Measurements from ENCODE around the gene DEFB132.

Gene DEFB132

DNA sequence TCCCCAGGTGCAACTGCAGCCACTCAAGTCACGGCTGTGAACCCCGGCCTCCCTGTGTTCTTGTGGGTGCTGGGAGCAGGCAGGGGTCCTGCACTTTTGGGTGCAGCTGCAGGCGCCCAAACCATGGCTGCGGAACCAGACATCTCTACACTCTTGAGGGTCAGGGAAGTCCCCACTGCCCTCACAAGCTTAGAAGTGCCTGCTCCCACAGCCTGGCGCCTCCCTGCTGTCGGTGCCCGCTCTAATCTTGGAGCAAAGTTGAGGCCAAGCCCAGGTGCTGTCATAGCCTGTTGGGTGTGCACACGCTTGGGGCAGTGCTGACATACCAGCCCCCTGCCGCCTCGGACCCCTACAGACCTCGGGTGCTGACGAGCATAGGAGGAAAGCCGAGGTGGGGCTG, 6.2 kb downstream of the DEFB132 start:
- no peak for DNase-seq

DNA sequence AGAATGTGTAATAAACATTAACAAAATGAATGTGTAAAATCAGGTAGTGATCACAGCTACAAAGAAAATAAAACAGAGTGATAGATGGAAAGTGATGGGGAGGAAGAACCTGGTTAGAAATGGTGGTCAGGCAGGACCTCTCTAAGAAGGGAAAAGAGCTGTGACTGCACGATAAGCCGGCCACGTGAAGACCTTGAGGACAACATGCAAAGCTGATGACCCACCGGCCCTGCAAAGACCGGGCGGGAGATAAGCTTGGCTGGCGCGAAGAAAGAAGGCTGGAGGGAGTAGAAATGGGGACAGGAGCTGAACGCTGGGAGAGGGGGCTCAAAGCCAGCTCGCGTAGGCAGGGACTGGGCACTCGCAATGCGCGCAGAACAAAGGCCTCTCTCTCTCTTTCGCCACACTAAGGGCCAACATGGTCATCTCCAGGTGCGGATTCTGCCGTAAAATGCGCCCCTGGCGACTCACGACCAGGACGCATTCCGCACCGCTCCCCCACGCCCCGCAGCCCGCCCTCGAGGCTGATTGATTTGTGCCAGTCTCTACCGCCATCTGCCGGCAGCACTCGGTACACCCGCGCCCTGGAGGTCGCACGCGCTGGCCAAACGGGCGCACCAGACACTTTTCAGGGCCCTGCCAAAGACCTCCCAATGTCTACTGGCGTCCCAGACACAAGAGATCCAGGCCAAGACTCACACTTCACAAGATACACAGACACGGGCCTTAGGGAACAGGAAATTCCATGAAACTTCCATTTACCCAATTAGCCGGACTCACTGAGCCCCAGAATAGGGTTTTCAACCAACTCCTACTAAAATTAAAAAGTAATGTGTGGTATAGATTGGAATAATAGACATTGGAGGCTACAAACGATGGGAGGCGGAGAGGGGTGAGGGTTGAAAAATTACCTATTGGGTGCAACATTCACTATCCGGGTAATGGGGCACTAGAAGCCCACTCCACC, 9.4 kb downstream of the DEFB132 start:
- DNase-seq: peak in 55 of 56 donors; percentile 23 to 87 (median 61)

DNA sequence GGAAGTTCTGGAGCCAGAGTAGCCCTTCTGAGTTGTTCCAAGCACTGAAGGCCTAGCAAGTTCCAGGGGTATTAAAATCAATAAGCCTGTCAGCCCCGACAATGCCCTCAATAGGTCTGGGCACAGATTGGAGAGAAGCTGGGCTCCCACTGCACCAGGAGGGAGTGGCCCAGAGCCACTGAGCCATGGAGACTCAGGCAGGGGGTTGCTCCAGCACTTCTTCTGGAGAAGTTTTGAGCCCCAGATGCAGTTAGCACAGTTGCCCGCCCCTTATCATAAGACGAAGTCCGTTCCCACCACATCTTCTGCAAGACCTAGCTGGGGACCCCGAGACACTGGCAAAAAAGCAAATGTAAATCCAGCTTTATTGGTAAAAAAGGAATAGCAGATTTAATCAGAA, 13.0 kb downstream of the DEFB132 start:
- DNase-seq: no peak

DNA sequence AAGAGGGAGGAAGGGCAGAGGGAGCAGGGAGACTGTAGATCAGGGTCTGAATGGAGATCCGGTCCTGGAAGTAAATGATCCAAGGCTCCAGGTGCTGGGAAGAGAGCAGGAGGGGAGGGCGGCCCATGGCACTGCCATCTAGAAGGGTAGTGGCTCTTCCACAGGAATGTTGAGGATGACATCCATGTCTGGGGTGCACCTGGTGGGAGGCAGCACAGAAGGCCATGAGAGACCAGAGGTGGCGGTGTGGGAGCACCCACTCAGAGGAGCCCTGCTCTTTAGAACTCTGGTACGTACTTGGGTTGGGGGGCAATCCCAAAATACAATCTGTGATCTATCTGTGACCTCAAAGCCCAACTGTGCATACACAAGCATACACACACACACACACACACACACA, 13.5 kb downstream of the DEFB132 start:
- DNase-seq: no peak

DNA sequence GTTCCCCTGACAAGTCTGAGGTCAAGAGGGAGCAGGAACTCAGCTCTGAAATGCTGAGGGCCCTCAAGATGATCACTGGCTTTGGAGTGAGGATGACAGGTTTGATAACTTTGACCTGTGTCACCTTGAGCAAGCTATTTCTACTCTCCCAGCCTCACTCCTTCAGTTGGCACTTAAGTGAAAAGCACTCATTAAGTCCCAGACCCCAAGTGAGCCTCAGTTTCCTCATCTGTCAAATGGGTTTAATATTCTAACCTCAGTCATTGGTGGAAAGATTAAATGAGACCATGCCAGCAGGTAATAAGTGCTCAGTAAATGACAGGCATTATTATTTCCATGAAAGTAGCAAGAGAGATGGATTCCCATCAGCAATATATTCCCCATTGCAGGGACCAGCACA, 14.0 kb downstream of the DEFB132 start:
- no peak for DNase-seq

DNA sequence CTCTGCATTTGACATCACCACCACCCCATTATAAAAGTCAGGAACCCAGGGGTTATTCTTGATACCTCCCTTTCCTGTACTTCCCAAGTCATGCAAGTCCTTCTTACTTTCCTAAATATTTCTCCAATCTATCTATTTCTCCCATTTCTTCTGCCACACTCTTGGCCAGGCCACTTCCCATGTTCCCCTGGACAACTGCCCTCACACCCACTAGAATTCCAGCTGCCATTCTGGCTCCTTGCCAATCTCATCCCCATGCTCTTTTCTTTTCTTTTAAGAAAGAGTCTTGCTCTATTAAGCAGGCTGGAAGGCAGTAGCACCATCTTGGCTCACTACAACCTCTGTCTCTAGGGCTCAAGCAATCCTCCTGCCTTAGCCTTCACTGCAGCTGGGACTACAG, 15.2 kb downstream of the DEFB132 start:
- no peak for DNase-seq

DNA sequence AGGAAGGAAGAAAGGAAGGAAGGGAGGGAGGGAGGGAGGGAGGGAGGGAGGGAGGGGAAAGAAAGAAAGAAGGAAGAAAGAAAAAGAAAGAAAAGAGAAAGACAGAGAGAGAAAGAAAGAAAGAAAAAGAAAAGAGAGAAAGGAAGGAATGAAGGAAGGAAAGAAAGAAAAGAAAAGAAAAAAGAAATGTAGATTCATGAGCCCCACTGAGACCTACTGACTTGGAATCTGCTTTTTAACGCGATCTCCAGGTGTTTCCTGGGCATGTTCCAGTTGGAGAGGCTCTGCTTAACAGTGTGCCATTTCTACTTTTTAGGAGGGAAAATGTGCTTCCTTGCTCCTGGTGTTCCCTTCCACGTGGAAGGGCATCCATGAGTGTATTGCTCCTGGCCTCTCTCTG, 16.4 kb downstream of the DEFB132 start:
- DNase-seq: no peak

DNA sequence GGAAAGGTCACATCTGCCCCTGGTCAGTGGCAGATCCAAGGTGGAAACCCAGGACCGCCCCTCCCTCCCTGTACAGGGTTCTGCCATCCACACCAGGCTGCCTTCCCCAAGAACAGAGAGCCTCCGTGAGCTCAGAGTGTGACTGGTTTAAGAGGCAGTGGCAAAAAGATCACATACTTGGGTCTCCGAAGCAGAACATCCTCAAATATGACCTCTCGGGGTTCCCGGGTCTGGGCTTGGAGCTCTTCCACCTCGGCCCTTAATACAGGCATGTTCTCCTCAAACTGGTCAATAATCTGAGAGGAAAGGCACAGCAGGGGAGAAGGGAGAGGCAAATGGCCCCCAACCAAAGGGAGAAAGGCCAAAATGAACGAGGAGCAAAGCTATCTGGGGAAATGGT, 18.3 kb downstream of the DEFB132 start:
- no peak for DNase-seq

DNA sequence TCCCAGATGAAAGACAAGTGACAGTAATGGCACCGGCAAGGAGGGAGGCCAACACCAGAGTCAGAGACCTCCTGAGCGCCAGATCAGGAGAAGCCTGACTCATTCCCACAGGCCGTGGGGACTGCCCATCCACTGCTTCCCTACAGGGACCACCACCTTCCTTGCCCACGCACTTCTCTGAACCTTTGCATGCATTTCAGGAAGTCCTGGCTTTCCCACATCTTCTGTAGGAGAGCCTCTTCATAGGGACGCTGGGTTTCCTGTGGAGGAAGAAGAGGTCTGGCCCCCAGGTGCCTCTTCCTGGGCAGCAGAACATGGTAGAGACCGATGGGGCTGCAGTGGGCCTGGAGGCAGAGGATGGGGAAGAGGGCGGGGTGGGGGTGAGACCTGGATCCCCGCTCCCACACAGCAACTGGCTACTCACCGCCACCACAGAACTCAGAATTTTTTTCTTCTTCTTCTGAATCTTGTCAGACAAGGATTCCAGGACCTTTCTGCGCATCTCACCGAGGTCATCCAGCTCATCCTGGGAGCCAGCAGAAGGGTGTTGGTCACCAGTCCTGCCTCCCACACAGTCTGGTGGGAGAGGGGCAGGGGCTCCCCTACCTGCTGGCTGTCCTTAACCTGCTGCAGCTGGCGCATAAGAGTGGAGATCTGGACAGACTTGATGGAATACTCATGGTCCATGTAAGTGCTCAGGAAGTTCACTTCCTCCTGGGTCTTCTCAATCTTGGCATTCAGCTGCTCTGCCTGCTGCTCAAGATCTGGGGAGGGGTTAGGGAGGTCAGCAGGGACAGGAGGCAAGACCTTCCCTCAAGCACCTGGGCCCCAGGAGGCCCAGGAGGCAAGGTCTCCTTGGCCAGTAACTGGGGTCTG, 19.3 kb downstream of the DEFB132 start:
- no peak for DNase-seq

DNA sequence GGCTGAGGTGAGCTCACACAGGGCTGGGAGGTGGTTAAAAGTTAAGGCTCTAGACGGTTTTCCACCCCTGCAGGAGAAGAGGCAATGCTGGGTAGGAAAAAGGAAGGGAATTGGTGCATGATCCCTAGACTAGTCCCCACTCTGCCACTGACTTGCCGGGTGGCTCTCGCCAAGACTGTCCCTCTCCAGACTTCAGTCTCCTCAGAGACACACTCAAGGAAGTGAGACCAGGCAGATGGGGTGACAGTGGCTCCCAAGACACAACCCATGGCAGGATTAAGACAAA, 19.9 kb downstream of the DEFB132 start:
- DNase-seq: no peak

DNA sequence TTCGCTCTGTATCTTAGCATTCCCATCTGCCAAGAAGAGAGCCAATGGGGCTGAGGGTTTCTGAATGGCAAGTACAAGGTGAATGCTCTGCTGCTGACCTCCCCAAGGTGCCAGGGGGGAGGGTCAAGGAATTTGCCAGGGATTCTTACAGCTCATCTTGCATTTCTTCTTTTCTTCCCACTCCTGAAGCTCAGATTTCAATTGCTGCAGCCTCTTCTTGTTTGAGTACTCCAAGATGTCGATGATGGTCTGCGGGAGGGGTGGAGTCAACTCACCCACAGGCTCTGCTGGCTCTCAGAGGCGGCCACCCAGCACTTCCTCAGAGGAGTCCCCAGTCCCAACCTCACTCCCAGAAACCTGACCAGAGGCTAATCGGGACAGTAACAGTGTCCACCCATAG, 20.7 kb downstream of the DEFB132 start:
- DNase-seq: no peak

DNA sequence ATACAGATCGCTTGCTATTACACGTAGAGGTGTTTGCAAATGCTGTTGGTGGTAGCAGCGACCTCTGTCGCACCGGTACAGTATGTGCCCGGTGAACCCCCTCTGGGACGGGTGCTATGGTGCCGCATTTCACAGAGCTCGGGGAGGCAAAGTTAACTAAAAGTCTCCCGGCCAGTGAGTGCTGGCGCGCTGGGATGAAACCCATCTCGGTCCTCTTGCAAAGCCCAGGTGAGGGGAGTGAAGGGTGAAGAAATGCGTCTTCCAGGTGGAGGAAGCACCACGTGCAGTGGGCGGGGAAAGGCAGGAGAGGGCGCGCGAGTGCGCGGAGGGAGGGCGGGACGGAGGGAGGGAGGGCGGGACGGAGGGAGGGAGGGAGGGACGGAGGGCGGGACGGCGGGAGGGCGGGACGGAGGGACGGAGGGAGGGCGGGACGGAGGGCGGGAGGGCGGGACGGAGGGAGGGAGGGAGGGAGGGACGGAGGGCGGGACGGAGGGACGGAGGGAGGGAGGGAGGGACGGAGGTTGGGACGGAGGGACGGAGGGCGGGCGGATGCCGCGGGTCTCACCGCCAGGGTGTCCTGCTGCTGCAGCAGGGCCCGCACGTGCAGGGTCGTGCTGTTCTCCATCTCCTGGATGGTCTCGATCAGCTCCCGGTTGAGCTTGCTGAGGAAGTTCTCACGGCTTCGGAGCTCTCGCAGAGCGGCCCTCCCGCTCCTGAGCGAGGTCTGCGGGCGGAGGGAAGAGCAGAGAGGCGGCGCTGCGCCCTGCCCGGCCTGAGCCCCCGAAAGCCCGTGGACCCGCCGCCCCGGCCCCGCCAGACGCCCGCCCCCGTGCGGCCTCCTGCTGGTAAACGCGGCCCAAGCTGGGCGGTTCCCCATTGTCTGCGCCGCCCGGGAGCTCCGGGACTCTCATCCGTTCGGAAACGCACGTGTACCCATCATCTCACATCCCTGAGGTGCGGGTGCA, 21.4 kb downstream of the DEFB132 start:
- DNase-seq: peak in 1 of 56 donors; percentile 55

DNA sequence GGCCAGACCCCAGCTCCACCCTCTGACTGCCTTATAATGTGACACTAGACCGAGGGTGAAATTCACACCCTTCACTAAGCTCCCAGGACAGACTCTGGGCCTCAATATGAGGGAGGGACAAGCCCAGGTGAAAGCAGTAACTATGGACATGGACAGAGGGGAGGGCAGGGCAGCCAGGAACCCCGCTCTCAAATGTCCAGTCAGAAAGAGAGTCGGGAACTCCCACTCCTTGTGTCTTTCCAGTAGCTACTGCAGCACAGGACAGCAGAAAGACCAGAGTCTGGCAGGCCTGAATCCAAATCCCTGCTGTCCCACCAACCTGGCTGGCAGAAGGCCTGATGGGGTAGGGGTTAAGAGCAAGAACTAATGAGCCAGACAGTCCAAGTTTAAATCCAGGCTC, 26.6 kb downstream of the DEFB132 start:
- DNase-seq: no peak

DNA sequence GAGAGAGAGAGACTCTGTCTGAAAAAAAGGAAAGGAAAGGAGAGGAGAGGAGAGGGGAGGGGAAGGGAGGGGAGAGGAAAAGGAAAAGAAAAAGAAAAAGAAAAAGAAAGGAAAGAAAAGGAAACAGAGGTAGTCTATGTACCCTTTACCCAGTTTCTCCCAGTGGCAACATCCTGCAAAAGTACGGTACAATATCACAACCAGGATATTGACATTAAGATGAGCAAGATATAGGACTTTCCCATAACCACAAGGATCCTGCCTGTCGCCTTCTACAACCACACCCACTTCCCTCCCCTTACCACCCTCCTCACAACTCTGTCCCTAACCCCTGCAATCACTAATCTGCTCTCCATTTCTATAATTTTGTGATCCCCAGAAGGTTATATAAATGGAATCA, 29.0 kb downstream of the DEFB132 start:
- no peak for DNase-seq

DNA sequence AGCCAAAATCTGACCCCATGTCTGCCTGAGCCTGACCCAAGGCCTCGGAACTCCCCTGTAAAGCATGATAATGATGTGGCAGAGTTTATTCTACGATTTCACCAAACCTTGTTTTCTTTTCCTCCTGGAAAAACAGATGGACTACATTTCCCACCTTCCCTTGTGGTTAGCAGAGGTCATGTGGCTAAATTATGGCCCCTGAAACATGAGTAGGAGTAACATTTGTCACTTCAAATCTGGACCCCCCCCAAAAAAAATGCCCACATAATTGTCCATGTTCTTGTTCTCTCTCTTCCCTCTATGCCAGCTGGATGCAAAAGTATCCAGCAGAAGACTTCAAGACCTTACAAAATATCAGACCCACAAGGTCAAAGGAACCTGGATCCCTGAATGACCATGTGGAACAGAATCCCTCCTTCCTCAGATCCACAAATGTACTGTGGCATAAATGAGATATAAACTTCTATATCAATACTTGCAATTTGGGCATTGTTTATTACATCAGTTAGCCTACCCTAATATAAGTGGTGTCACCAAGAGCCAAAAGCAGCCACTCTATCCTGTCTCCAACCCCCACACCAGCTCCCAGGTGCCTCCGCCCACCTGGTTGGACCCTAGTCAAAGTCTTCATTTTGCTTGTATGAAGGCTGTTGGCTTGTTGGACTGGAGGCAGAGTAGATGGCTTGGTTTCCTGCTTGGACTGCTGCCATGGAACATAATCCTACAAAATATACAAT, 31.6 kb downstream of the DEFB132 start:
- DNase-seq: no peak

DNA sequence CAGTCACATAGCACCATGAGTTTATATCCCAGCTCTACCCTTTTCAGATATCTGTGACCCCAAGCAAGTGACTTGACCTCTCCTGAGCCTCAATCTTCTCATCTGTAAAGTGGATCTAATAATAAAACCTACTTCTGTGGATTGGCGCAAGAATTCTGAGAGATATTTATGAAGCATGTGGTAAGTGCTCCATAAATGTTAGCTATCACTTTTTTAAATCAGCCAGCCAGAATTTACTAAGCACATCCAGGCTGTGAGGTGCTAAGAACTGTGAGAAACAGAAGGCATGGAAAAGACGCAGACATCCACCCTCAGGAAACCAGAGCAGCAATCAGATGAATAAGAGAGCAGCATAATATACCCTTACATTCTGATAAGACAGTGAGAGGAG, 32.2 kb downstream of the DEFB132 start:
- DNase-seq: no peak

DNA sequence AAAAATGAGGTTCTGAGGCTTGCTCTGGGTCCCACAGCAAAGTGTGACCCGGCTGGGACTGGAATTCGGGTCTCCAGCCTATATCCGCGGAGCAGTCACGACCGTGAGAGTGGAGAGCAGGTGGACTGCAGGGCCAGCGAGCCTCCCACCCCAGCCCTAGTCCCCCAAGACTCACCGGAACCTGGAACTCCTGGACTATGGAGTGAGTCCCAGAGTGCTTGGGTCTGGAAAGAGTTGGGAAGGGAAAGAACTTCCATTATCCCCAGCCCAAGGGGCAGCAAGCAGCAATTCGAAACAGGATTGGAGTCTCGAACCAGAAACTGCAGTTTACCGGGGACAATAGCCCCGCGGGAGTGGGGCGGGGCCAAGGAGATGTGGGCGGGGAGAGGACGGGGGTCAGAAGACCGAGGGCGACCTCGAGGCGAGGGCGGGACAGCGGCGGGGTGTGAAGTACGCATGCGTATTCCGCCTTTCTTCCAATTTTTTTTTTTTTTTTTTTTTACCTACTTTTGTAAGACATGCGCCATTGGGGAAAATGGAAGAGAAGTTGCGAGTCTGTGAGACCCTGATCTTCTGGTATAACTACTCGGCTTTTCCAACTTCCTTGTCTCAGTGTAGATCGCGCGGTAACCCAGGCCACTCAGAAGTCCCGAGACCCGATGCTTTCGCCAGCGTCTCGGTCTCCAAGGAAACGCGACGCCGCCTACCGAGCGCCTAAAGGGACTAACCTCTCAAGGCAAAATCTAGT, 32.7 kb downstream of the DEFB132 start, which contains the start of gene C20orf96:
C20orf96 (minus strand) TSS at position 667 of the 748 bp plus-strand sequence; CDS start at position 527, 140 bp downstream.
- peak in 55 of 56 donors; percentile 31 to 90 (median 76) for DNase-seq

DNA sequence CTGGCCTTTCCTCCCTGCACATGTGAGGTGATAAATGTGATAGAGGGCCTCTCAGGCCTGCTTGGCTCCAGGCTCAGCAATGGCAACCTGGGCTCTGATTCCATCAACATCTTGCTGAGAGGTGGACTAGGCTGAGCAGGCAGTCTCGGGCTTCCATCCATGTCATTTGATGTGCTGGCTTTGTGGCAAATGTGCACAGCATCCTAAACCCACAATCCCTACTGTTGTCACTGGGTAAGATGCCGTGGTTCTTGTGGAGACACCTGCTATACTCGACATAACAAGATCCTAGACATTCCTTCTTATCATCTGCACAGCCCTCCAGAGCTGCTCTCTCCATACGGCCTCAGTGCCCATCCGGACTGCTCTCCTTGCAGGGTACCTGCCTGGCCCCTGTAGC, 37.1 kb downstream of the DEFB132 start:
- no peak for DNase-seq

DNA sequence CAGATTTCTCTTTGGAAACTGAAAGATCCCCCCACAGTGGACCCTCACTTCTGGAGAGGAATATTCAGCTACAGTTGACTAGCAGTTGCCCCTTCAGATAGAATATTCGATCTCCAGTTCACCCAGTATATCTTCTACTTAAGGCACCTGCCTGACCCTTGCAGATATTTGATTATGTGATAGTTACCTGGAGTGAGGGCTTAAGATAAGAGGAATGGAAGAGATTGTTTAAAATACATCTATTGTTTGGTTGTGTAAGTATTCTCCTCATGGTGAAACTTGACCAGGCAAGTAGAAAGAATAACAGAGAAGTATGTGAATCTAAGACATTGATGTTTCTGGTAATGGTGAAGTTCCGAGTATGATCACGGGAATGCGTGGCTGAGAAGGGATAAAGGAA, 38.3 kb downstream of the DEFB132 start:
- no peak for DNase-seq

All from amygdala (tissue), 56 donors.